ENCODE data around the gene RENBP.
A peak's percentile ranks its signal among the peaks of the same experiment; 100 is the strongest.

RENBP gene

GRCh38 chrX:153931151-153931550 lies 13.3 kb downstream of the RENBP start:
- TF ChIP-seq MYC (IDR thresholded peaks at IDR 0.05; ENCODE audit: low read depth, low read length) (no peak), CTCF (IDR thresholded peaks at IDR 0.05; ENCODE audit: low read depth, low read length) (no peak), POLR2A (IDR thresholded peaks at IDR 0.05; ENCODE audit: extremely low read depth, insufficient read length) (no peak), MAX (IDR thresholded peaks at IDR 0.05; ENCODE audit: low read depth, low read length) (no peak)
- no peak for DNase-seq (ENCODE audit: low read depth)
- H3K4me3 ChIP-seq (ENCODE audit: low read depth, low read length): no peak overlapping the region

- TF ChIP-seq CTCF (IDR thresholded peaks at IDR 0.05; ENCODE audit: low read depth, low read length): no peak
- no peak for TF ChIP-seq POLR2A (IDR thresholded peaks at IDR 0.05; ENCODE audit: extremely low read depth, insufficient read length)
- TF ChIP-seq MYC (IDR thresholded peaks at IDR 0.05; ENCODE audit: low read depth, low read length): no peak
- TF ChIP-seq MAX (IDR thresholded peaks at IDR 0.05; ENCODE audit: low read depth, low read length): no peak
- no peak for DNase-seq (ENCODE audit: low read depth)
- H3K4me3 ChIP-seq (ENCODE audit: low read depth, low read length): no peak overlapping the region
These were observed 14.2 kb downstream of the RENBP start for GRCh38 chrX:153930011-153930910.

GRCh38 chrX:153929576-153929975 lies 14.9 kb downstream of the RENBP start:
- peak overlapping the region; percentile 22 for H3K4me3 ChIP-seq (ENCODE audit: low read depth, low read length)
- TF ChIP-seq MAX (IDR thresholded peaks at IDR 0.05; ENCODE audit: low read depth, low read length): no peak
- TF ChIP-seq CTCF (IDR thresholded peaks at IDR 0.05; ENCODE audit: low read depth, low read length): no peak
- TF ChIP-seq POLR2A (IDR thresholded peaks at IDR 0.05; ENCODE audit: extremely low read depth, insufficient read length): no peak
- no peak for TF ChIP-seq MYC (IDR thresholded peaks at IDR 0.05; ENCODE audit: low read depth, low read length)
- no peak for DNase-seq (ENCODE audit: low read depth)

GRCh38 chrX:153928846-153929245 lies 15.6 kb downstream of the RENBP start:
- TF ChIP-seq CTCF (IDR thresholded peaks at IDR 0.05; ENCODE audit: low read depth, low read length): no peak
- TF ChIP-seq MAX (IDR thresholded peaks at IDR 0.05; ENCODE audit: low read depth, low read length): no peak
- TF ChIP-seq POLR2A (IDR thresholded peaks at IDR 0.05; ENCODE audit: extremely low read depth, insufficient read length): no peak
- no peak for TF ChIP-seq MYC (IDR thresholded peaks at IDR 0.05; ENCODE audit: low read depth, low read length)
- peak overlapping the region; percentile 22 for H3K4me3 ChIP-seq (ENCODE audit: low read depth, low read length)
- no peak for DNase-seq (ENCODE audit: low read depth)

- peak; percentile 98 for DNase-seq (ENCODE audit: low read depth)
- TF ChIP-seq POLR2A (IDR thresholded peaks at IDR 0.05; ENCODE audit: extremely low read depth, insufficient read length): peak; percentile 46
- no peak for TF ChIP-seq CTCF (IDR thresholded peaks at IDR 0.05; ENCODE audit: low read depth, low read length)
- peak; percentile 94 for TF ChIP-seq MAX (IDR thresholded peaks at IDR 0.05; ENCODE audit: low read depth, low read length)
- peak; percentile 42 for TF ChIP-seq MYC (IDR thresholded peaks at IDR 0.05; ENCODE audit: low read depth, low read length)
These were observed 16.3 kb downstream of the RENBP start for GRCh38 chrX:153927922-153928760.

More at GRCh38 chrX:153927922-153928760, 16.3 kb downstream of the RENBP start:
- peak overlapping the region; percentile 69 for H3K4me3 ChIP-seq (ENCODE audit: low read depth, low read length)

Data from NB4 (cell line).